K562 (cell line): ENCODE measurements around the gene TLX2. TPM values are rescaled to one million over a fixed set of nuclear protein-coding genes. Genes with fewer than 3 reads are reported as not detected.

Source experiments
- ADNP ChIP-seq: fragments of 200-800 bp; sonication (Bioruptor generic); IDR thresholded peaks from 2 replicates; pipeline ENCODE4 v1.6.1; 2016; ENCODE audit warnings: missing genetic modification characterization, missing compliant biosample characterization
- CBX5 ChIP-seq: IDR thresholded peaks from 2 replicates; pipeline ENCODE4 v1.6.1; 2014; ENCODE audit warnings: low read depth, borderline replicate concordance
- DACH1 ChIP-seq: fragments of 450-650 bp; IDR thresholded peaks from 2 replicates; pipeline ENCODE4 v1.6.1; 2018; ENCODE audit not compliant: partially characterized antibody
- DDX20 ChIP-seq: fragments of 450-650 bp; IDR thresholded peaks from 2 replicates; pipeline ENCODE4 v1.6.1; 2016; ENCODE audit warnings: missing genetic modification characterization, low read depth, mild to moderate bottlenecking, missing compliant biosample characterization, moderate library complexity
- E2F3 ChIP-seq: fragments of 250-450 bp; sonication (Bioruptor Pico); IDR thresholded peaks from 2 replicates; pipeline ENCODE4 v1.4.0; 2020; ENCODE audit warnings: mild to moderate bottlenecking
- ETS2 ChIP-seq: IDR thresholded peaks from 2 replicates; pipeline ENCODE4 v1.6.1; 2016; ENCODE audit warnings: borderline replicate concordance, missing genetic modification characterization, mild to moderate bottlenecking, moderate library complexity, missing compliant biosample characterization; ENCODE audit not compliant: poor library complexity, severe bottlenecking
- FOXK1 ChIP-seq: sonication (generic); formaldehyde crosslinking; IDR thresholded peaks from 2 replicates; pipeline ENCODE4 v1.8.0; 2022; ENCODE audit warnings: missing genetic modification reagents, mild to moderate bottlenecking, borderline replicate concordance
- HNRNPLL ChIP-seq: fragments of 200-400 bp; formaldehyde crosslinking; IDR thresholded peaks from 2 replicates; pipeline ENCODE4 v1.6.1; 2017; ENCODE audit warnings: low read length, low read depth, mild to moderate bottlenecking; ENCODE audit not compliant: poor library complexity, severe bottlenecking
- MAFF ChIP-seq: IDR thresholded peaks from 2 replicates; pipeline ENCODE4 v1.6.1; 2012; ENCODE audit warnings: low read length, improper control_type of control experiment
- MCM3 ChIP-seq: fragments of 450-650 bp; IDR thresholded peaks from 2 replicates; pipeline ENCODE4 v1.6.1; 2016
- PHB2 ChIP-seq: fragments of 450-650 bp; IDR thresholded peaks from 2 replicates; pipeline ENCODE4 v1.6.1; 2017; ENCODE audit warnings: low read depth
- RFX1 ChIP-seq: fragments of 450-650 bp; IDR thresholded peaks from 2 replicates; pipeline ENCODE4 v1.6.1; 2016; ENCODE audit warnings: mild to moderate bottlenecking, moderate library complexity
- SRSF7 ChIP-seq: fragments of 200-400 bp; formaldehyde crosslinking; optimal IDR thresholded peaks from 2 replicates; pipeline ENCODE3; 2017; ENCODE audit warnings: mild to moderate bottlenecking, low read depth, low read length
- STAT5A ChIP-seq: IDR thresholded peaks from 2 replicates; pipeline ENCODE4 v1.6.1; 2012; ENCODE audit warnings: low read length, inconsistent platforms, borderline replicate concordance
- TCF7 ChIP-seq: sonication (generic); IDR thresholded peaks from 2 replicates; pipeline ENCODE4 v1.6.1; 2016; ENCODE audit warnings: antibody characterized with exemption, borderline replicate concordance
- ZEB2 ChIP-seq: fragments of 450-650 bp; IDR thresholded peaks from 2 replicates; pipeline ENCODE4 v1.6.1; 2016
- ZFP30 ChIP-seq: fragments of 250-450 bp; sonication (Bioruptor Pico); IDR thresholded peaks from 2 replicates; pipeline ENCODE4 v1.8.0; 2022; ENCODE audit warnings: moderate library complexity, mild to moderate bottlenecking, inconsistent platforms, borderline replicate concordance
- ZNF133 ChIP-seq: fragments of 250-450 bp; sonication (Bioruptor Pico); IDR thresholded peaks from 2 replicates; pipeline ENCODE4 v1.4.0; 2020; ENCODE audit warnings: mild to moderate bottlenecking
- ZNF274 ChIP-seq: IDR thresholded peaks from 2 replicates; pipeline ENCODE4 v1.6.1; 2011; ENCODE audit warnings: low read depth, mild to moderate bottlenecking, low read length, moderate library complexity, borderline replicate concordance
- ZNF354B ChIP-seq: fragments of 250-450 bp; sonication (Bioruptor Pico); IDR thresholded peaks from 2 replicates; pipeline ENCODE4 v1.4.0; 2020
- ZNF830 ChIP-seq: fragments of 250-450 bp; sonication (Bioruptor Pico); IDR thresholded peaks from 2 replicates; pipeline ENCODE4 v1.5.0; 2021; ENCODE audit warnings: mild to moderate bottlenecking
- polyA plus RNA-seq, 8 experiments: library from polyadenylated mRNA; depleted of rRNA in 4 of 8; stranded (reverse) in 5 of 8; unstranded in 3 of 8; fragments of >200 nt; fragmentation: Nextera tagmentation in 2 of 8; fragmentation: Illumina TruSeq in 1 of 8; extraction: Ambion mirVana in 2 of 8; extraction: Trizol in 1 of 8; gene quantifications; 2 replicates each; pipeline versions ENCODE4 v1.2.1 to v1.2.3, GENCODE V29; 2011 to 2014; ENCODE audit warnings: inconsistent platforms in 1 of 8, missing spikeins in 1 of 8
- total RNA-seq, 7 experiments: library from RNA; depleted of rRNA in 6 of 7; stranded (reverse); fragments of >200 nt in 6 of 7; fragmentation: Illumina TruSeq in 2 of 7; extraction: Trizol in 2 of 7; gene quantifications; 2 replicates each; pipeline versions ENCODE4 v1.2.1 to v1.2.3, GENCODE V29; 2011 to 2021; ENCODE audit warnings: low replicate concordance in 1 of 7
- TF ChIP-seq, protein P1 (sequence below): sonication (generic); formaldehyde crosslinking; IDR thresholded peaks from 2 replicates; pipeline ENCODE4 v1.8.0; 2022; ENCODE audit warnings: mild to moderate bottlenecking, missing genetic modification reagents, borderline replicate concordance
- TF ChIP-seq, protein P2 (sequence below): sonication (generic); formaldehyde crosslinking; IDR thresholded peaks from 2 replicates; pipeline ENCODE4 v1.8.1; 2023; ENCODE audit warnings: mild to moderate bottlenecking, missing genetic modification reagents
- TF ChIP-seq, protein P3 (sequence below): IDR thresholded peaks from 3 replicates; pipeline ENCODE4 v1.6.1; 2011; ENCODE audit warnings: borderline replicate concordance, mild to moderate bottlenecking; ENCODE audit not compliant: insufficient read length, insufficient read depth

TLX2 gene
- total and polyA plus RNA-seq, 9 of the 15 experiments (the other 6 are each of a cell fraction or from before 2014, with no cell fraction given), result not detected

DNA sequence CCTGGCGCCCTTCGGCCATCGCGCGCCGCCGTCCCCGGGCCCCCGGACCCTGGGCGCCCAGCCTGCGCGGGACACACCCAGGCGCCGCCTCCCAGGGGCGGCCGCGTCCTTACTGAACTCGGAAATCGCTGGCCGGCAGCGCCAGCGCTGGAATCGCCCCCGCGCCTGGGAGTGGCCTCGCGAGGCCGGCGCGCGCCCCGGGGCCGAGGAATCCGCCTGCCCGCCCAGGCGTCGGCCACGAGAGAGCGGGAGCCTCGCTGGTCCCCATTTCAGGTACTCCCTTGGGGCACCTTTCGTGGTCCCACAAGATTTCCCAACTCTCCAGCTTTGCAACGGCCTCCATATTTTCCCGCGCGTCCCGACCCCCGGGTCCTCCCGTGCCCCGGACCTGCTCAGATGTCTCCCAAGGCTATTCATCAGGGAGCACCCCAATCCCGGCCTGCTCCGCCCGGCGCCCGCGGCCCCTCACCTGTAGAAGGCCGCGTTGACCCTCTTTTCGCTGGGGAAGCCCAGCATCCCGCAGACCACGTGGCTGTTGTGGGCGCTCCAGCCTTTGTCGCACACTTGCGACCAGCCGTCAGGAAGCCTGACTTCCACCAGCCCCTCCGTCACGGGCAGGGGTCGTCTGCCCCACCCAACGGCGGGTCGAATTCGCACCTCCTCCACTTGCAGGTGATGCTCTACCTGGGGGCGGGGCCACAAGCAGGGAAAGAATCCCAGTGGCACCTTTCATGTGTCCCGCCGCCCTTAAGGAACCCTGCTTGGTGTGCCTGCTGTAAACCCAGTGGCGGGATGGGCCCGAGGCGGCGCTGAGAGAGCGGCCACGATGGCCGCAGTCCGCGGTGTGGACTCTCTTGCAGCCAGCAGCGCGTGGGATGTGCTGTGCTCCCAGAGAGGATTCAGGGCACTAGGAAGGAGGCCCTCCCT lies 34.9 kb downstream of the TLX2 start (continued):
- TF ChIP-seq, protein P1, sequence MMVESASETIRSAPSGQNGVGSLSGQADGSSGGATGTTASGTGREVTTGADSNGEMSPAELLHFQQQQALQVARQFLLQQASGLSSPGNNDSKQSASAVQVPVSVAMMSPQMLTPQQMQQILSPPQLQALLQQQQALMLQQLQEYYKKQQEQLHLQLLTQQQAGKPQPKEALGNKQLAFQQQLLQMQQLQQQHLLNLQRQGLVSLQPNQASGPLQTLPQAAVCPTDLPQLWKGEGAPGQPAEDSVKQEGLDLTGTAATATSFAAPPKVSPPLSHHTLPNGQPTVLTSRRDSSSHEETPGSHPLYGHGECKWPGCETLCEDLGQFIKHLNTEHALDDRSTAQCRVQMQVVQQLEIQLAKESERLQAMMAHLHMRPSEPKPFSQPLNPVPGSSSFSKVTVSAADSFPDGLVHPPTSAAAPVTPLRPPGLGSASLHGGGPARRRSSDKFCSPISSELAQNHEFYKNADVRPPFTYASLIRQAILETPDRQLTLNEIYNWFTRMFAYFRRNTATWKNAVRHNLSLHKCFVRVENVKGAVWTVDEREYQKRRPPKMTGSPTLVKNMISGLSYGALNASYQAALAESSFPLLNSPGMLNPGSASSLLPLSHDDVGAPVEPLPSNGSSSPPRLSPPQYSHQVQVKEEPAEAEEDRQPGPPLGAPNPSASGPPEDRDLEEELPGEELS (CRISPR knock-in tag), result no peak
- TF ChIP-seq MCM3 (no peak), DACH1 (no peak), ZNF354B (CRISPR knock-in tag) (no peak), ZNF830 (CRISPR knock-in tag) (no peak), ETS2 (no peak), PHB2 (no peak), STAT5A (no peak), ZFP30 (CRISPR knock-in tag) (no peak), DDX20 (tag) (no peak), RFX1 (no peak), SRSF7 (no peak), ZEB2 (no peak), HNRNPLL (no peak), ZNF274 (no peak; the same call in 1 of the 2 replicates), E2F3 (CRISPR knock-in tag) (no peak; the same call in 1 of the 2 replicates), TCF7 (0 out of 2 replicates have a peak, but pooled peaks have one; percentile 32), ADNP (no peak), ZNF133 (no peak), CBX5 (no peak), FOXK1 (CRISPR knock-in tag) (no peak), MAFF (no peak)
- TF ChIP-seq, protein P2, sequence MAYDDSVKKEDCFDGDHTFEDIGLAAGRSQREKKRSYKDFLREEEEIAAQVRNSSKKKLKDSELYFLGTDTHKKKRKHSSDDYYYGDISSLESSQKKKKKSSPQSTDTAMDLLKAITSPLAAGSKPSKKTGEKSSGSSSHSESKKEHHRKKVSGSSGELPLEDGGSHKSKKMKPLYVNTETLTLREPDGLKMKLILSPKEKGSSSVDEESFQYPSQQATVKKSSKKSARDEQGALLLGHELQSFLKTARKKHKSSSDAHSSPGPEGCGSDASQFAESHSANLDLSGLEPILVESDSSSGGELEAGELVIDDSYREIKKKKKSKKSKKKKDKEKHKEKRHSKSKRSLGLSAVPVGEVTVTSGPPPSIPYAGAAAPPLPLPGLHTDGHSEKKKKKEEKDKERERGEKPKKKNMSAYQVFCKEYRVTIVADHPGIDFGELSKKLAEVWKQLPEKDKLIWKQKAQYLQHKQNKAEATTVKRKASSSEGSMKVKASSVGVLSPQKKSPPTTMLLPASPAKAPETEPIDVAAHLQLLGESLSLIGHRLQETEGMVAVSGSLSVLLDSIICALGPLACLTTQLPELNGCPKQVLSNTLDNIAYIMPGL (CRISPR knock-in tag), result no peak
- TF ChIP-seq, protein P3, sequence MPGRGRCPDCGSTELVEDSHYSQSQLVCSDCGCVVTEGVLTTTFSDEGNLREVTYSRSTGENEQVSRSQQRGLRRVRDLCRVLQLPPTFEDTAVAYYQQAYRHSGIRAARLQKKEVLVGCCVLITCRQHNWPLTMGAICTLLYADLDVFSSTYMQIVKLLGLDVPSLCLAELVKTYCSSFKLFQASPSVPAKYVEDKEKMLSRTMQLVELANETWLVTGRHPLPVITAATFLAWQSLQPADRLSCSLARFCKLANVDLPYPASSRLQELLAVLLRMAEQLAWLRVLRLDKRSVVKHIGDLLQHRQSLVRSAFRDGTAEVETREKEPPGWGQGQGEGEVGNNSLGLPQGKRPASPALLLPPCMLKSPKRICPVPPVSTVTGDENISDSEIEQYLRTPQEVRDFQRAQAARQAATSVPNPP, result no peak
